Nucleus accumbens (tissue), 56 donors: Measurements from ENCODE around the gene NXPE3.
"Not testable (repeated sequence)": the region's sequence is repeated elsewhere in the genome, so short reads cannot be mapped to it uniquely, and the experiment has no call there.

Experiments
- DNase-seq, 56 donors: peaks; one replicate each; lab custom pipeline; 2025; lab: John Stamatoyannopoulos, UW

Gene NXPE3

GRCh38 chr3:101779047-101779821 lies at the start of gene NXPE3:
TSS of gene NXPE3 (plus strand) at chr3:101779211. CDS start at chr3:101785597, 6,386 bp downstream.
- DNase-seq, result peak; percentile 52 to 97 (median 92)

GRCh38 chr3:101729586-101729985 lies 49.4 kb upstream of the NXPE3 start:
- DNase-seq, result no peak

GRCh38 chr3:101730839-101731238 lies 48.2 kb upstream of the NXPE3 start:
- no peak for DNase-seq

GRCh38 chr3:101732240-101732641 lies 46.8 kb upstream of the NXPE3 start:
- DNase-seq, result peak in 39 of 56 donors; percentile 3 to 74 (median 33)

- DNase-seq, result no peak
Observed at GRCh38 chr3:101735833-101736232, 43.2 kb upstream of the NXPE3 start.

- not testable (repeated sequence) for DNase-seq
Observed at GRCh38 chr3:101741914-101742313, 37.1 kb upstream of the NXPE3 start.

- no peak for DNase-seq
Observed at GRCh38 chr3:101744811-101745210, 34.2 kb upstream of the NXPE3 start.

- not testable (repeated sequence) for DNase-seq
Observed at GRCh38 chr3:101745934-101746333, 33.1 kb upstream of the NXPE3 start.

- DNase-seq, result not testable (repeated sequence)
Observed at GRCh38 chr3:101753386-101754113, 25.5 kb upstream of the NXPE3 start.

GRCh38 chr3:101758224-101758623 lies 20.8 kb upstream of the NXPE3 start:
- DNase-seq, result peak in 19 of 56 donors; percentile 1 to 36 (median 11)

- DNase-seq, result no peak
Observed at GRCh38 chr3:101762041-101762646, 16.9 kb upstream of the NXPE3 start.

GRCh38 chr3:101777745-101778281 lies 1.2 kb upstream of the NXPE3 start:
- not testable (repeated sequence) for DNase-seq

GRCh38 chr3:101778385-101779046 lies 495 bp upstream of the NXPE3 start:
- peak in 1 of 56 donors; percentile 19 for DNase-seq

- no peak for DNase-seq
Observed at GRCh38 chr3:101779822-101780381, 891 bp downstream of the NXPE3 start.

GRCh38 chr3:101780661-101781060 lies 1.6 kb downstream of the NXPE3 start:
- peak in 30 of 56 donors; percentile 2 to 57 (median 12) for DNase-seq

GRCh38 chr3:101781166-101781565 lies 2.2 kb downstream of the NXPE3 start:
- DNase-seq, result no peak

- DNase-seq, result no peak
Observed at GRCh38 chr3:101784855-101785613, 6.0 kb downstream of the NXPE3 start.

- DNase-seq, result no peak
Observed at GRCh38 chr3:101791778-101792177, 12.8 kb downstream of the NXPE3 start.

GRCh38 chr3:101796077-101796680 lies 17.2 kb downstream of the NXPE3 start:
- DNase-seq, result no peak
